Smooth muscle cell (in vitro differentiated cells): ENCODE results near the gene MVD. TPM values are rescaled to one million over a fixed set of nuclear protein-coding genes. Genes with fewer than 3 reads are reported as not detected.

Experiments
- DNase-seq: peaks from one replicate; lab custom pipeline; 2025; ENCODE audit not compliant: unreplicated experiment; lab: John Stamatoyannopoulos, UW
- H2AFZ ChIP-seq: fragments of 200-600 bp; sonication (generic); 2 replicates; pipeline ENCODE4 v1.6.0; 2016; ENCODE audit warnings: antibody characterized with exemption, low read depth, mild to moderate bottlenecking
- H3F3A ChIP-seq: fragments of 200-600 bp; sonication (generic); 2 replicates; pipeline ENCODE4 v1.6.0; 2017; ENCODE audit warnings: antibody characterized with exemption, low read depth
- H3K27ac ChIP-seq: fragments of 200-600 bp; sonication (generic); 2 replicates; pipeline ENCODE4 v1.5.1; 2016; ENCODE audit warnings: low read depth, mild to moderate bottlenecking
- H3K27me3 ChIP-seq: fragments of 200-600 bp; sonication (generic); 2 replicates; pipeline ENCODE4 v1.6.1; 2016; ENCODE audit warnings: low read depth, mild to moderate bottlenecking
- H3K36me3 ChIP-seq: fragments of 200-600 bp; sonication (generic); 2 replicates; pipeline ENCODE4 v1.5.1; 2016; ENCODE audit warnings: low read depth
- H3K4me1 ChIP-seq: fragments of 200-600 bp; sonication (generic); 2 replicates; pipeline ENCODE4 v1.5.1; 2016; ENCODE audit warnings: low read depth
- H3K4me2 ChIP-seq: fragments of 200-600 bp; sonication (generic); 2 replicates; pipeline ENCODE4 v1.6.0; 2016; ENCODE audit warnings: mild to moderate bottlenecking
- H3K4me3 ChIP-seq: fragments of 200-600 bp; sonication (generic); 2 replicates; pipeline ENCODE4 v1.5.1; 2016; ENCODE audit warnings: mild to moderate bottlenecking
- H3K79me2 ChIP-seq: fragments of 200-600 bp; sonication (generic); 2 replicates; pipeline ENCODE4 v1.6.0; 2016; ENCODE audit warnings: low read depth, mild to moderate bottlenecking
- H3K9ac ChIP-seq: fragments of 200-600 bp; sonication (generic); 2 replicates; pipeline ENCODE4 v1.6.0; 2016; ENCODE audit warnings: low read depth
- H3K9me3 ChIP-seq: fragments of 200-600 bp; sonication (generic); replicated peaks from 2 replicates; pipeline ENCODE4 v1.5.1; 2016; ENCODE audit warnings: low read depth
- H4K20me1 ChIP-seq: fragments of 200-600 bp; sonication (generic); 2 replicates; pipeline ENCODE4 v1.6.0; 2016; ENCODE audit warnings: low read depth
- WGBS: methylation state at CpG from one replicate; pipeline ENCODE4 v1.1.7; 2016; ENCODE audit warnings: low lambda C conversion rate; 5-methylcytosine and 5-hydroxymethylcytosine counted together
- polyA plus RNA-seq: library from polyadenylated mRNA; unstranded; fragments of >200 nt; fragmentation: Nextera tagmentation; extraction: Ambion mirVana; gene quantifications from 2 replicates; pipeline ENCODE4 v1.2.1, GENCODE V29; 2016
- total RNA-seq: library from RNA; depleted of rRNA; stranded (reverse); fragments of >200 nt; gene quantifications from 2 replicates; pipeline ENCODE4 v1.2.3, GENCODE V29; 2014
- TF ChIP-seq, protein P1 (sequence below): fragments of 200-600 bp; sonication (generic); IDR thresholded peaks from 2 replicates; pipeline ENCODE4 v1.5.1; 2017; ENCODE audit warnings: borderline replicate concordance, mild to moderate bottlenecking, antibody characterized with exemption; ENCODE audit not compliant: insufficient read depth, poor library complexity, severe bottlenecking

Gene MVD
- total and polyA plus RNA-seq, 2 experiments from 2014 or later: 46.1 to 113 TPM

DNA sequence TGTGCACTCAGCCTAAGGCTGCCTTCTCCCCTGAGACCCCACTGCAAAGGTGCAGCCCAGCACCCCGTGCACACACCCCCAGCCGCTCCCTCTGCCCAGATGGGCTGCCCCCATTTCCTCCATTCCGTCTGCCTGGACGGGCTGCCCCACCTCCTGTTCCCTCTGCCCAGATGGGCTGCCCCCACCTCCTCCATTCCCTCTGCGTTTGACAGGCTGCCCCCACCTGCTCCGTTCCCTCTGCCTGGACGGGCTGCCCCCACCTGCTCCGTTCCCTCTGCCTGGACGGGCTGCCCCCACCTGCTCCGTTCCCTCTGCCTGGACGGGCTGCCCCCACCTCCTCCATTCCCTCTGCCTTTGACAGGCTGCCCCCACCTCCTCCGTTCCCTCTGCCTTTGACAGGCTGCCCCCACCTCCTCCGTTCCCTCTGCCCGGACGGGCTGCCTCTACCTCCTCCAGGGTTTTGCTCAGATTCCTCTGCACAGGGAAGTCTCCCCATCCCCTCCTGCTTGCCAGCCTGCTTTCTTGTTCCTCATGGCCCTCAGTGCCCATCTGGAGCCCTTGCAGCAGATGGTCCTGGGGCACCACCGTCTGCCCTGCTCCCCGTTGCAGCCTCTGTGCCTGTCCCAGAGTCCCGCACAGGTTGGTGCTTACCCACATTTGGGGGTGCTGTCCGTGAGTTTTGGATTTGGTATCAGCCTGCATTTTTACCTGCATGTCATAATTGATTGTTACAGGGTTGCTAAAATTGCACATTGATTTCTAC, 47.9 kb downstream of the MVD start:
- 98% methylated on average over 16 of the region's 19 CpGs for WGBS
- no peaks in the 10 kb centered on the region for H3K27me3 ChIP-seq
- no peak overlapping the region for H3K27ac ChIP-seq
- H2AFZ ChIP-seq: no peak overlapping the region
- TF ChIP-seq, protein P1, sequence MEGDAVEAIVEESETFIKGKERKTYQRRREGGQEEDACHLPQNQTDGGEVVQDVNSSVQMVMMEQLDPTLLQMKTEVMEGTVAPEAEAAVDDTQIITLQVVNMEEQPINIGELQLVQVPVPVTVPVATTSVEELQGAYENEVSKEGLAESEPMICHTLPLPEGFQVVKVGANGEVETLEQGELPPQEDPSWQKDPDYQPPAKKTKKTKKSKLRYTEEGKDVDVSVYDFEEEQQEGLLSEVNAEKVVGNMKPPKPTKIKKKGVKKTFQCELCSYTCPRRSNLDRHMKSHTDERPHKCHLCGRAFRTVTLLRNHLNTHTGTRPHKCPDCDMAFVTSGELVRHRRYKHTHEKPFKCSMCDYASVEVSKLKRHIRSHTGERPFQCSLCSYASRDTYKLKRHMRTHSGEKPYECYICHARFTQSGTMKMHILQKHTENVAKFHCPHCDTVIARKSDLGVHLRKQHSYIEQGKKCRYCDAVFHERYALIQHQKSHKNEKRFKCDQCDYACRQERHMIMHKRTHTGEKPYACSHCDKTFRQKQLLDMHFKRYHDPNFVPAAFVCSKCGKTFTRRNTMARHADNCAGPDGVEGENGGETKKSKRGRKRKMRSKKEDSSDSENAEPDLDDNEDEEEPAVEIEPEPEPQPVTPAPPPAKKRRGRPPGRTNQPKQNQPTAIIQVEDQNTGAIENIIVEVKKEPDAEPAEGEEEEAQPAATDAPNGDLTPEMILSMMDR: no peak
- H3F3A ChIP-seq: no peaks in the 10 kb centered on the region
- H3K9ac ChIP-seq: no peak overlapping the region
- no peaks in the 10 kb centered on the region for H3K9me3 ChIP-seq
- H3K36me3 ChIP-seq: no peaks in the 10 kb centered on the region
- H3K4me3 ChIP-seq: no peak overlapping the region
- no peak for DNase-seq
- no peak overlapping the region for H3K4me2 ChIP-seq
- peaks cover 11% of the 10 kb centered on the region for H3K4me1 ChIP-seq
- H4K20me1 ChIP-seq: peaks cover 99% of the 10 kb centered on the region
- H3K79me2 ChIP-seq: no peaks in the 10 kb centered on the region

DNA sequence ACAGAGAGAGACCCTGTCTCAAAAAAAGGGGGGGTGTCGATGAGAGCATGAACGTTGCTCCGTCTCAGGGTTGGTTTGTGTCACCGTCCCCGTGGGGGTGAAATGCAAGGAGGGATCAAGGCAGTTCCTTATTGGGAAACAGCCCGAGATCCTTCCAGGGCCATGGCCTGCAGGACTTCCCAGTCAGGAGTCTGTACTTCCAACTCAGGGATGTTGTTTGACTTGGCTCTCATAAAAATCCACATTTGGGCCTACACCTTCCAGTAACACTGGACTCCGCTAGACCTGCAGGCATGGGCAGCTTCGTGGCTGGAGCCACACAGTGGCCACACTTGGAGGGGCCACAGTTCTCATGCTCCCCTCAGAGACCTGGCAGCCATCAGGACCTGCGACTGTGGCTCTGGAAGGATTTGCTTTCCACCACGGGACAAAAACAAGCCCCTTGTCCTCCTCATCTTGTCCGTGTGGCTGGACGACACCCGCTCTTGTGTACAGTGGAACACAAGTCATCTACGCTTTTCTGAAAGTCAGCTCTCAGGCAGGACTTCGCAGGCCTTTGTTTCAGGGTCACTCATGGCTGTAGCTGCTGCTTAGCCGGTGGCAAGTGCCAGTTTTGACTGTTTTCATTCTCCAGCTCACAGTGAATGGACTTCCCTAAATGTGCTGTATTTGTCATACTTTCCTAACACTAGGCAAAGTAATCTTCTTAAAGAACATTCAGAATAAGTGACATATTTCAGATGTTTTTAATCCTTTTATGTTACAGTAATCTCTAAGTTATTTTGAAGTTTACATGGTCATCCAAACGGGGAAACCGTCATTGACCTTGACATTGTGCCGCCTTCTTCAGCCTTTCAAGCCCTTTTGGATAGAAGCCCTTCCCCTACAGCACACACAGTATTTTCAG, 48.7 kb downstream of the MVD start:
- peaks cover 97% of the 10 kb centered on the region for H4K20me1 ChIP-seq
- H3K9ac ChIP-seq: no peak overlapping the region
- no peaks in the 10 kb centered on the region for H3K9me3 ChIP-seq
- no peak overlapping the region for H3K4me3 ChIP-seq
- H3K4me1 ChIP-seq: peaks cover 11% of the 10 kb centered on the region
- H3K27ac ChIP-seq: no peak overlapping the region
- H3K27me3 ChIP-seq: no peaks in the 10 kb centered on the region
- no peak overlapping the region for H2AFZ ChIP-seq
- H3K4me2 ChIP-seq: no peak overlapping the region
- no peaks in the 10 kb centered on the region for H3F3A ChIP-seq
- TF ChIP-seq, protein P1: no peak
- H3K79me2 ChIP-seq: no peaks in the 10 kb centered on the region
- no peak for DNase-seq
- no peaks in the 10 kb centered on the region for H3K36me3 ChIP-seq
- 90% methylated on average over 19 of the region's 19 CpGs for WGBS

DNA sequence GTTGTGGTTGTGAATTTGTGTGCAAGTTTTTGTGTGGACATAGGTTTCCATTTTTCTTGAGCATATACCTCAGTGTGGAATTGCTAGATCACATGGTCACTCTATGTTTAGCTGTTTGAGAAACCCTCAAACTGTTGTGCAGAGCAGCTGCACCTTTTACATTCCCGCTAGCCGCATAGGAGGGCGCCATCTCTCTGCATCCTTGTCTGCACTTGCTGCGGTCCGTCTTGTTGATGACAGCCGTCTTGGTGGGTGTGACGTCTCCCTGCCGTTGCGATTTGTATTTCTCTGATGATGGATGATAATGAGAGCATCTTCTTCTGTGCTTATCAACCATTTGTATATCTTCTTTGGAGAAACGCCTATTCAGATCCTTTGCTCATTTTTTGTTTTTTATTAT, 49.6 kb downstream of the MVD start:
- no peak overlapping the region for H3K4me3 ChIP-seq
- no peak overlapping the region for H3K9ac ChIP-seq
- peaks cover 11% of the 10 kb centered on the region for H3K4me1 ChIP-seq
- no peak for DNase-seq
- peaks cover 97% of the 10 kb centered on the region for H4K20me1 ChIP-seq
- H3K79me2 ChIP-seq: no peaks in the 10 kb centered on the region
- no peak overlapping the region for H3K4me2 ChIP-seq
- WGBS: 95% methylated on average over 10 of the region's 10 CpGs
- H2AFZ ChIP-seq: no peak overlapping the region
- TF ChIP-seq, protein P1: no peak
- H3K27me3 ChIP-seq: no peaks in the 10 kb centered on the region
- no peaks in the 10 kb centered on the region for H3K9me3 ChIP-seq
- no peaks in the 10 kb centered on the region for H3F3A ChIP-seq
- H3K27ac ChIP-seq: no peak overlapping the region
- H3K36me3 ChIP-seq: no peaks in the 10 kb centered on the region
